PC-9 (cell line): Measurements from ENCODE around the gene RNF40.

Experiments used
- CTCF ChIP-seq: fragments of 200-600 bp; sonication (generic); conservative IDR thresholded peaks from 2 replicates; pipeline ENCODE4 v1.6.1; 2017; ENCODE audit warnings: mixed run types, antibody characterized with exemption, mild to moderate bottlenecking, moderate library complexity
- EZH2 ChIP-seq: fragments of 200-600 bp; sonication (generic); IDR thresholded peaks from 2 replicates; pipeline ENCODE4 v1.8.0; 2017; ENCODE audit warnings: antibody characterized with exemption, low read depth

DNA sequence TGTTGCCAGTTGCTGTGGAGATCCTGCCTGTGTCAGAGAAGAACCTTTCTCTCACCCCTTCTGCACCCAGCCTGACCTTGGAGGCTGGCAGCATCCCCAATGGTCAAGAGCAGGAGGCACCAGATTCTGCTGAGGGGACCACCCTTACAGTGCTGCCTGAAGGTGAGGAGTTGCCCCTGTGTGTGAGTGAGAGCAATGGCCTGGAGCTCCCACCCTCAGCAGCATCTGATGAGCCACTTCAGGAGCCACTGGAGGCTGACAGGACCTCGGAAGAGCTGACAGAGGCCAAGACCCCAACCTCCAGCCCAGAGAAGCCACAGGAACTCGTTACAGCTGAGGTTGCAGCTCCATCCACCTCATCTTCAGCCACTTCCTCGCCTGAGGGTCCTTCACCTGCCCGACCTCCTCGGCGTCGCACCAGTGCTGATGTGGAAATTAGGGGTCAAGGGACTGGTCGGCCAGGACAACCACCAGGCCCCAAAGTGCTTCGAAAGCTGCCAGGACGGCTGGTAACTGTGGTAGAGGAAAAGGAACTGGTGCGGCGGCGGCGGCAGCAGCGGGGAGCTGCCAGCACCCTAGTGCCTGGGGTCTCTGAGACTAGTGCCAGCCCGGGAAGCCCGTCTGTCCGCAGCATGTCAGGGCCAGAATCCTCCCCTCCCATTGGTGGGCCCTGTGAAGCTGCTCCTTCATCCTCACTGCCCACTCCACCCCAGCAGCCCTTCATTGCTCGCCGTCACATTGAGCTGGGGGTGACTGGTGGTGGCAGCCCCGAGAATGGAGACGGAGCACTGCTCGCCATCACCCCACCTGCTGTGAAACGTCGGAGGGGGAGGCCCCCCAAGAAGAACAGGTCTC, 24.1 kb upstream of the RNF40 start:
- TF ChIP-seq CTCF: no peak
- no peak for TF ChIP-seq EZH2
